ENCODE data around the gene KCNAB2. TPM values are rescaled to one million over a fixed set of nuclear protein-coding genes. Genes with fewer than 3 reads are reported as not detected.

Gene KCNAB2
- 29.0 TPM for total RNA-seq
- long read RNA-seq, full-length matches to known transcripts: 10 of 54 reads
- long read RNA-seq, partial matches to known transcripts: 34 of 54 reads
- long read RNA-seq, other reads (novel, unspliced or antisense): 10 of 54 reads

DNA sequence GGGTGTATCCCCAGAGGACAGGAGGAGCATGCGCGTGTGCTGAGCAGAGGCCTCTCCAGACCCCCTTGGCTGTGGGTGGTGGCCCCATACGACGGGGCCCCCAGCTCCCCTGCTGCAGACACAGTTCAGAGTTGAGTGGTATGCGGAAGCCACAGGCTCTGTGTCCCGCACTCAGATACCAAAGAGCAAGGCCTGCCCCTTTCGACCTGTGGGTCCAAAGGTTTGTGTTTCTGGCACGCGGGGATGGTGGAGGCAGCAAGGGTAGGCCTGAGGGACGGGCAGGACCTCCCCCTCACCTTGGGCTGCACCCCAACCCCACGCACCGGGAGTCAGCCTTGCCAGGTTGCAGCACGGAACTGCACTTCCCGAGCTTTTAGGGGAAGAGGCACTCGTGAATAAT lies at the start of gene KCNAB2:
KCNAB2 (plus strand) TSS at position 328 of the 400 bp plus-strand sequence. CDS start 5,649 bp downstream, outside the sequence.
- DNase-seq (ENCODE audit: low spot score): no peak

DNA sequence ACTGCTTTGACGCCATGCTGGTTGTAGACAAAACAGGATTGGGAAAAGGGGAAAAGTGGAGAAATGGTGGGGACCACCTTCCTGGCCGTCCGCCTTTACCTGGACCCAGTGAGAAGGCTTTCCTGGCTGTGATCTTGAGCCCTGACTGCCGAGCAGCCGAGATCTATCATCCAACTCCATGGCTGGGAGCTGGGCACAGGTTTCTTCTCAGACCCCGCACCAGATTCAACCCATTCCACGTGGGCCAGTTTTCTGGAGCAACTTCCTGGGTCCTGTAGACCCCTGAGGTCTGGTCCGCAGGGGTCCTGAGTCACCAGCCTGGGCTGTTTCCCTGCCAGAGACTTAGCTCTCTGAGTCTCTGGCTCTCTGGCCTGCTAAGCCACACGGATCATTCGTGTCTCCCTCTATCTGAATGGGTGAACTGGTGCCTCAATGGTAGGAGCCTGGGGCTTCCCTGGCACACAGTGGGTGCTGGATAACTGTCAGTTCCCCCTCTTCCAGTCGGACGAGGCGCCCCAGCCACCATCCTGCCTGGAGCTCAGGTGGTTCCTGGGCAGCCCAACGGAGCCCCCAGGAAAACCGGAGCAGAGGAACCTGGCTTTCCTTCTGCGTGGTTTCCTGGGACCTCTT lies 48.9 kb upstream of the KCNAB2 start:
- no peak for DNase-seq (ENCODE audit: low spot score)

DNA sequence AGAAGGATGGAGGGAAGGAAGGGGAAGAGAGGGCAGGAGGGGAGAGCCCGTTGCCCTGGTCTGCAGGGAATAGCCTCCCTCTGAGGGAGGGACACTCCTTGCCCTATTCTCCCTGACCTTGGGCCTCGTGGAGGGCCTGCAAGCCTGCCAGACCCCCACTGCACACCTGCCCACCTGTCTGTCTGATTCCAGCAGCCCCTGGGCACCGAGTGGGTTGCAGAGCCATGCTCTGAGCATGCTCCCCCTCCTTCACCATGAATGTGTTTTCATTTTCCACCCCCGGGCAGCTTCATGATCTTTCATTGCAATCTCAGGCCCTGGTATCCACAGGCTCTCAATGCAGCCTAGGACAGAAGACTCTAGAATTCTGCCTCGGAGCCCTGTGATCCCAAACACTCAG lies 48.4 kb upstream of the KCNAB2 start:
- DNase-seq (ENCODE audit: low spot score): no peak

DNA sequence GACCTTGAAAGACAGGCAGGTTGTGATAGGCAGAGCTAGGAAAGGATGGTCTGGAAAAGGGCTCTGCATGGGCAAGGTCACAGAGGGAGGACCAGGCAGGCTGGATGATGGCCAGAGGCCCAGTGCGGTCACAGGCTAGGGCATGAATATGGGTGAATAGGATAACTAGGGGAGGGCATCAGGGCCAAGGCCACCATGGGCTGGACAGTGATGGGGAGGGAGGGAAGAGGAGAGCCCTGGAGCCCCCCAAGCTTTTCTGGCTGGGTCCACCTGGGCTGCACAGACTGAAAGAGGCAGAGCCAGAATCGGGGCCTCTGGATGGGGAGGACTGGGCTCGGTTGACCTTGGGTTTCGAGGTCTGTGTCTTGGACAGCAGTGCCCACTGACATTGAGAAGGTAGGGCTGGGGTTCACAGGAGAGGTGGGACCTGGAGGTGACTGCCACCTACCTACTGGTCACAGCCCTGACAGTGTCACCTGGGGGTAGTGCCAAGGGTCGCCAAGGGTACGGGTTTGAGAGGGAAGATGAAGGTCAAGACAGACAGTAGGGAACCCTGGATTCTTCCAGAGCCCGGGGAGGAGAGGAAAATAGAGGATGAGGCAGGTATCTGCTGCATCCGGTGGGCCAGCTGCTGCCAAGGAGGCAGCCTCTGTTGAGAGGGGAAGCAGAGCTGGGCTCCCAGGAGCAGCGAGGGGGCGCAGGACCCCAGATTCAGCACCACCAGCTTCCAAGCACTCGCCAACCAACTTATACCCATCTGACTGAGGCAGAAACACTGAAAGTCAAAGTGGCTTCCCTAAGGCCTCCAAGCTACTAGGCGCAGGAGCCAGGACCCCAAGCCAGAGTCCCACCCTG lies 47.4 kb upstream of the KCNAB2 start:
- no peak for DNase-seq (ENCODE audit: low spot score)

DNA sequence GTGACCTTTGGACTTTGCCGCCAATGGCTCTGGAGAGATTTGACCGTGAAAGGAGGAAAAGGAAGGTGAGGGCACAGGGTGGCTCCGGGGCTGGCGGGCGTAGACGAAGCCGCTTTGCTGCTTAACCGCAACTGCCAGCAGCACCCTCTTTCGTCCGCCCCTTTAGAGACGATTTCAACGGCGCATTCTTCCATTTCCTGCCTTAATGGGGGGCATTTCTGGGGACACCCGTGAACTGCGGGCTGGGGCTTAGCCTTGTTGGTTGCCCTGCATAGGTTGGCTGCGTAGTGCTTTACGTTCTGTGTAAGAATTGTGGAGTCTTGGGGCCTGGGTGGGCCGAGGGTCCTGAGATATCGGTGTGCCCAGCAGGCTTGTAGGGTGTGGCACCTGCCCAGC lies 46.8 kb upstream of the KCNAB2 start:
- no peak for DNase-seq (ENCODE audit: low spot score)

DNA sequence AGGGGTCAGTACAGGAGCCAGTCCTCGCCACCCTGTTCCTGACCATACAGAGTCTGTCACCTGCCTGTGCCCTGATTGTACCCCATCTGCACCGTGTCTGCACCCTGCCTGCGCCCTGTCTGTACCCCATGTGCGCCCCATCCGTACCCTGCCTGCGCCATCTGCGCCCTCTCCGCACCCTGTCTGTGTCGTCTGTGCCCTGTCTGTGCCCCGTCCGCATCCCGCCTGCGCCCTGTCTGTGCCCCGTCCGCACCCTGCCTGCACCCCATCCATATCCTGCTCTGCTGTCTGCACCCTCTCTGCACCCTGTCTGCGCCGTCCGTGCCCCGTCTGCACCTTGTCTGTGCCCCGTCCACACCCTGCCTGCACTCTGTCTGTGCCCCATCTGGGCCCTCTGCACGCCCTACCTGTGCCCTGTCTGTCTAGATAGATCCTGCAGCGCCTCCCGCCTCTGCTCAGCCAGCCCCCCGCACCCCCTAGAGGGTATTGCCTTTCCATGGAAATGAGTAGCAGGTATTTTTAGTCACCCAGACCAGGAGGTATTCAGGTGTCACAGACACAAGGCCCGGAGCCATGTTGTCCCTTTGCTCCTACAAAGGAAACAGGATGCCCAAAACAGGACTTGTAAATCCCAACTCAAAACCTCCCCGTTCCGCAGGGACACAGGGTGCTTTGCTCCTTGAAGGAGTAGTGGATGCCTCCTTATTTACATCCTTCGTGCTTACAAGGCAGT lies 45.8 kb upstream of the KCNAB2 start:
- no peak for DNase-seq (ENCODE audit: low spot score)

DNA sequence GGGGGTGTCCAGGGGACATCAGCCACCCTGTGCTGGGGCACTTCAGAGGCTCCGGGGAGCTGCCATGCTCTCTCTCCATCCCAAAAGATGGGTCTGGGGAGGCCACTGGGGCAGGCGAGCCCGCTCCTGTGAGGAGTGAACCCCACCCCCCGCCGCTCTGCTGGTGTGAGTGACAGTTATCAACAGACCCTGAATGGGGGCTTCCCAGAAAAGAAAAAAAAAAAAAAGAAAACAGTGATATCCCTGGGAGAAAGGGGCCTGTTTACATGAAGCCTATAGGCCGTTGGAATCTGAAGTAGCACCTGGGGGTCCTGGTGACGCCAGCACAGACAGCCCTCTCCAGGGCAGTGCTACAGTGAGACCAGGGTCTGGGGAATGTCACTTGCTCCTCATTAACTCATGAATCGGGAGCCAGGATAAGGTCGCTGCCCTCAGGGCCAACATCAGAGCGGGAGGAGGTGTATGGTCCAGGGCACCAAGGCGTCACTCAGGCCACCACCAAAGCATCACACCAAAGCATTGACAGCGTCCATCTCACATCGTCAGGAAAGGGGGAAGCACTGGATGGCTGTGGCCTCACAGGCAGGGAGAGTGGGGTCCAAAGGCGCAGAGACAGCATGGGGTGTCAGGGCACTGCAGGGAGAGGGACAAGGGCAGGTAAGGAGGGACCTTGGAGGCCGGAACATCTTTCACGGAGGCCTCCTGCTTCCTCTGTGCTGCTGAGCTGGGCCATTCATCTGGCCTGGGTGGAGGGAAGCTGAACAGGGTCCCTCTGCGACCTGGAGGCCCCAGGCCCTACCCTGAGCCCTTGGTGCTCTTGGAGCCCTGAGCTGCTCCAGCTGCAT lies 45.0 kb upstream of the KCNAB2 start:
- DNase-seq (ENCODE audit: low spot score): no peak

DNA sequence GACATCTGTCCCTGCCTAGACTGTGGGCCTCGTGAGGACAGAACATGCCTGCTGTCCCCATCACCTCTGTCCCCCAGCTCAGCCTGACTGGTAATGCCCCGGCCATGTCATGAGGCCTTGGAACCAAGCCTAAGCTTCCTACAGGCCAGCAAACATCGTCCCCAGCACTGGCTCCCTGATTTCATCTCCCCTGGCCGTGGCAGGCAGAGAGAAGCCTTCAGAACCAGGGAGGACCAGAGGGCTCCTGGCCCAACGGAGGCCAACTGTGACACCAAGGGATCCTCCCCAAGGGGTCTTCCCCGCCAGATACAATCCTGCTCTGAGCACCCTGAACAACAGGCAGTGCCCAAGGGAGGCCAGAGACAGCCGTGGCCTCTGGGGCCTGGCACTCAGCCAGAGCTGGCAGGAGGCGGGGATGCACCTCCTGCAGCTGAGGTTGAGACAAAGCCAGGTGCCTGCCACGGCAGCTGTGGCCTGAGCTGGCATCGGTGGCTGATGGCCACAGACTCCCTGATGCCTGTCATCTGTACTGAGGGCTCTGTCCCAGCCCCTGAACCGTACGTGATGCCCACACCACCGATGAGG lies 43.6 kb upstream of the KCNAB2 start:
- no peak for DNase-seq (ENCODE audit: low spot score)

DNA sequence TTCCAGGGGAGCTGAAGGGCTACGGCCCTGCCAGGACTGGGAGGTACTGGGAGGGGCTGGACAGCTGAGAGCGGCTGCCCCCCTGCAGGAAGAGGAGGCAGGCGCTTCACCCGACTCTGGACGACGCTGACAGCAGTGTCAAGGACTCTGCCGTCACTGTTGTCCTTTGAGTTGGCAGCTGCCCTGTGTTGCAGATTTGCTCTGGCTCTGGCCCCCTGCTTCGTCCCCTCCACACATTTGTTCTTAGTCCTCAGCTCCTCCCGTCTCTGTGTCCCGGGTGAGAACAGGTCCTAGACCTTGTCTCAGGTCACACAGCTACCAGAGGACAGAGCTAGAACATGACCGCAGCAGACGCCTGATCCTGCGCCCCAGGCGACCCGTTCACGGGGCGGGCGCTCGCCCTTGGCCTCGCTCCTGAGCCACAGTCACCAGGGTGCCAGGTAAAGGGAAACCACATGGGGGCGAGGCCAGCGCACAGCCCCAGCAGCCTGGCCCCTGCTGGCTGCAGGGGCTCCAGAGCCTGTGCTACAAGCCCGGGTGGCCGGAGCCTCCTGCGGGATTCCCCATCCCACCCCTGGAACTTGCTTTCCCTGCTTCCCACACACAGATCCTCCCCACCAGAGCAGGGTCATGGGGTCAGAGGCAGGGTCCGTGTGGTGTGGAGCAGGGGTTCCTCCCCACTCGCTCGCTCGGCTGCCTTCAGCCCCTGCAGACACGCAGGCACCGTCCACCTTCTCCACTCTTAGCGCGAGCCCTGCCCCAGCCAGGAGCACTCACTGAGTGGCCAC lies 42.8 kb upstream of the KCNAB2 start:
- no peak for DNase-seq (ENCODE audit: low spot score)

DNA sequence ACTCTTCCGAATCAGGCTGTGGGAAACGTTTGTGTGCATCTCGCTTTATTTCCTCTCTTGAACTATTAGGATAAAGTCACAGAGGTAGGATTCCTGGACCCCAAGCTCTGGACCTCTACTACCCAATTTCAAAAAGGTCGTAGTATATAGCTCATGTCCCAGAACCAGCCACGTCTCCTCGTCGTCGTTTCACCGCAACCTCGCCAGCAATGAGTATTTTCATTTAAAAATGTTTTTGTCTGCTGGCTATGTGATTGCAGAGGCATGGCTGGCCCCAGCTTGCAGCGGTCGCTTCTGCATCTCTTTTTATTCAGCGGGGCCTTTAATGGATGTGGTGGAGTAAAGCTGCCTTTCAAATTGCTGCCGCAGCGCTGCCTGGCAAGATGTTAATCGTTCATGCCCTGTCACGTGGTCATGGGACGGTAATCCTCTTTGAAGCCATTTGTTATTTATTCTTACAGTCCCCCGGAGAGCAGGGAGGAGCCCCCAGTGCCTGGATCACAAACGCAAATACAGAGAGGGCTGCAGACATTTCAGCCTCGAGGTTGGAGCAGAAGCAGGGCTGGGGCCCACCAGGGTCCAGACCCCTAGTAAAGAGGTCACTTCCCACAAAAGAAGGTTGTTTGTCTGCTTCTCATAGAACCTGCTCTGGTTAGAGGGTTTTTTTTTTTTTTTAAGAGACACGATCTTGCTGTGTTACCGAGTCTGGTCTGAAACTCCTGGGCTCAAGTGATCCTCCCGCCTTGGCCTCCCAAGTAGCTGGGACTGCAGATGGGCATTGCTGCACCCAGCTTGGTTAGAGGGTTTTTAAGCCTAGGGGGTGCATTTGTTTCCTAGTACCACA lies 41.9 kb upstream of the KCNAB2 start:
- DNase-seq (ENCODE audit: low spot score): no peak

DNA sequence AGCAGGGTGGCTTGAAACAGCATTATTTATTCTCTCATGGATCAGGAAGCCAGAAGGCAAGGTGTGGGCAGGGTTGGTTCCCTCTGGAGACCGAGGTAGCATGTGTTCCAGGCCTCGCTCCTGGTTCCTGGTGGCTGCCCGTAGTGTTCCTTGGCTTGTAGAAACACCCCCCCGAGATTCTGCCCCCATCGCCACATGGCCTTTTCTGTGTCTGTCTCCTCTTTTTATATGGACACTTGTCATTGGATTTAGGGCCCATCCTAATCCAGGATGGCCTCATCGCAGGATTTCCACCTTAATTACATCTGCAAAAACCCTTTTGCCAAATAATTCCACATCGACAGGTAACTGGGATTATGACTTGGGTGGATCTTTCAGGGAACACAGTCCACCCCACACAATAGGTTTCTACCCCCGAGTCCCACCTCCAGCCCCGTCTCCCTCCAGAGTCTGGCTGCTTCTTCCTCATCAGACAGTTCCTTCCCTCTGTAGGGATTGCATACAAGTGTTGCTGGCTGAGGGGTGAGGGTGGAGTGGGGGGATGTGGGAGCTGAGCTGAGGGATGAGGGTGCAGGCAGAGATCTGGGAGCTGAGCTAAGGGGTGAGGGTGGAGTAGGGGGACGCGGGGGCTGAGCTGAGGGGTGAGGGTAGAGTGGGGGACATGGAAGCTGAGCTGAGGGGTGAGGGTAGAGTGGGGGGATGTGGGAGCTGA lies 41.1 kb upstream of the KCNAB2 start:
- DNase-seq (ENCODE audit: low spot score): no peak

DNA sequence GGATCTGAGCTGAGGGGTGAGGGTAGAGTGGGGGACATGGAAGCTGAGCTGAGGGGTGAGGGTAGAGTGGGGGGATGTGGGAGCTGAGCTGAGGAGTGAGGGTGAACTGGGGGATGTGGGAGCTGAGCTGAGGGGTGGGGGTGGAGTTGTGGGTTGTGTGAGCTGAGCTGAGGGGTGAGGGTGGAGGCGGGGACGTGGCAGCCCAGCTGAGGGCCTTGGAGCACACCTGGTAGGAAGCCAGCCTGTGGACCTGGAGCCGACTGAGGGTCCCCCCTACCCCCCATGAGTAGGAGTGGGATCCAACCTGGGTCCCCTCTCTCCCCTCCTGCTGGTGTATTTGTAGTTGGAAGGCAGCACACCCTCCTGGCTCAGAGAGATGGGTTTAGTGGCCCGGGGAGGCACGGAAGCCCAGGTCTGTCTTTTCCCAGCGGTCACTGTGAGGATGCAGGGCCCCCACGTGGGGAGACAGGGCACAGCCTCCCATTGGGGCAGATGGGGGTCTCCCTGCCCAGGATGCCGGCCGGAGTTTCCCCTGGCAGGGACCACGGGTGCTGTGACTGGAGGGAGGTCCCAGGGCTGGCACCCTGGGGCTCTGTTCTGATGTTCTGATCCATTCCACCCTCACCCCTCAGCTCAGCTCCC lies 40.3 kb upstream of the KCNAB2 start:
- no peak for DNase-seq (ENCODE audit: low spot score)

DNA sequence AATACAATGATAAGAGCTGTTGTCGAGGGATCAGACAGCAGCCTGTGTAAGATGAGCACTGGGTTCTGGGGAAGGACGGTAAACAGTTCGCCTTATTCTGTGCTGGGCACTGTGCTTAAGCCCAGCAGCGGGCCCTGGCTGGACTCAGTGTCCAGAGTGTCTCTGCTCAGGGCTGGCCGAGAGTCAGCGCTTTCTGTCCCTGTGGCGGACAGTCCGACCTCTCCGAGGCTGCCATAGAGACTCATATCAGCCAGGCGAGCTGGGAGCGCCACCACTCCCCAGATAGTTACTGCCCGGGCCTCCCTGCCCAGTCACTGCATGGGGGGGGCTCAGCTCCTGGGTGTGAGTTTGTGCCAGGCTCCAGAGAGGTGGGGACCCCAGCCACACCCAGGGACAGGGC lies 38.8 kb upstream of the KCNAB2 start:
- no peak for DNase-seq (ENCODE audit: low spot score)

DNA sequence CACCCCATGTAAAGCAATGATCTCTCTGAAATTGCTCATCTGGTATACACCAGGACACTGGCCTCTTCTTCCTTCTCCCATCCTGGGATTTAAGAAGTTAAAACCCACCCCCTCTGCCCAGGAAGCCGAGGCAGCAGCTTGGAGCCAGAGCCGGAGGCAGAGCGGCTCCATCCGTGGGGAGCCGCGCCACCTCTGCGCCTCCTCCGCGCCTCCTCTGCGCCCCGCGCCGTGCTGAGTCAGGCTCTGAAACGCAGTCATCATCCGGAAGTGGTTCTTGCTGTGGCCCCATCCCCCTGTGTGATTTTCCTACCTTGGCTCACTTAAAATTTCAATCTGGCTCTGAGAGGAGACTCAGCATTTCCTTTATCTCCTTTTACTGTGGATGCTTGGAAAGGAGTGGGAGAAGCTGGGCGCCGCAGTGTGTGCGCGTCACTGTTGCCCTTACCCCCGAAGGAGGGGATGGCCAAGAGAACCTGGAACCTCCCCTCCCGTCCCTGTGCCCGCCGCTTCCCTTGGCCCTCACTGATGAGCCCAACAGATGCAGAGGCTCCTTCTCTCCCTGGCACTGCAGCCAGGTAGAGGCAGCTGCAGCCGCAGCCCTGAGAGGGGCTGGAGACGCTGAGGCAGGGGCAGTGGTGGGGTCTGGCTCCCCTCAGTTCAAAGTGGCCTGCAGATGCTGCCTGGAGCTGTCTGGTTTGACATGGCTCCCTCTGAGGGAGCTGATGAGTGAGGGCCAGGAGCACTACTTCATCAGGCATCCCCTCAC lies 38.2 kb upstream of the KCNAB2 start:
- no peak for DNase-seq (ENCODE audit: low spot score)

DNA sequence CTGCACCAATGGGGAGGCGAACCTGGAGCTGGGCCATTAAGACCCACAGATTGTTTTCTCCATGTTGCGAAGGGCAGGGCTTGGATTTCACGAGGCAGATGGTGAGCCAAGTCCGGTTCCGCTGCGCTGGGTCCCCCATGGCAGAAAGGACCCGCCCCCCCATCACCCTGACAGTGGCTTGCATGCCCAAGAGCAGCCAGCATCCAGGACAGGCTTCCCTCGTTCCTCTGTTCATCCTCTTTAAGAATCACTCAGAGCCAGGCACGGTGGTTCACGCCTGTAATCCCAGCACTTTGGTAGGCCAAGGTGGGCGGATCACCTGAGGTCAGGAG lies 37.6 kb upstream of the KCNAB2 start:
- DNase-seq (ENCODE audit: low spot score): no peak

DNA sequence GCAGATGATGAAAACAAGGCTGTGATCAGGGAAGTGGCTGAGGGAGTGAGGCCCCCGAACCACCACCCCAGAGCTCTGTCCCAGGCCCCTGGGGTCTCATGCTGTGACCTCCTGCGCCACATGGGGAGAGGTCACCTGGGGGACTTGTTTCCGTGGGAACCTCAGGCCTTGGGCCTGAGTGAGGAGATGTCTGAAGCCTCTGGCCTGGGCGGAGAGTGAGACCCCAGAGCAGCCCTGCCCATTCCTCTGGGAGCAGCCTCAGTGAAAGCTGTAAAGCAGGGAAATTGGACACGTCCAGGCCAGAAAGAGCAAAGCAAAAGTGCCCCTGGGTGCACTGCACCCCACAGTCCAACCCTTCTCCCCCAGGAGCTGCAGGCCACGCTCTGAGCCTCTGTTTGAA lies 37.0 kb upstream of the KCNAB2 start:
- DNase-seq (ENCODE audit: low spot score): no peak
